GM12874 (cell line): ENCODE results near the gene CPVL.

Experiments used
- CTCF ChIP-seq: IDR thresholded peaks from 2 replicates; pipeline ENCODE4 v1.5.1; 2011; ENCODE audit warnings: low read depth, mild to moderate bottlenecking, control low read depth, low read length, moderate library complexity; ENCODE audit not compliant: insufficient read depth

The CPVL gene

DNA sequence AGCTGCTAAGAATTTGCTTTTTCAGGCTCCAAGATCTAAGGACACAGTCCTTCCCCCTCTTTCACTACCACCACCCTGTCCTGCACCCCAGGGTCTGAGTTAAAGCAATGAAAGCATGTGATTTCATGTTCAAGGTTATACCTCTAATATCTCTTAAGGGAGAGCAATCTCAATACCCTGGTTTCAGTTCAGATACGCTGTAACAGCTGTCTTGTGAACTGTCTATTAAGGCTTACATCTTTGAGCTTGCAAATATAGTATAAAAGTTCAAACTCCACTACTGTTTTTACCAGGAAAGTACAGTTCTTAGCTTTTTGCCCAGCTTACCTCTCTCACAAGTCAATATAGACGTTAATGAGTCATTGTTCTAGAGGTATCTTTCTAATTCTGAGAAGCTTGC, 2.6 kb downstream of the CPVL start:
- no peak for TF ChIP-seq CTCF

DNA sequence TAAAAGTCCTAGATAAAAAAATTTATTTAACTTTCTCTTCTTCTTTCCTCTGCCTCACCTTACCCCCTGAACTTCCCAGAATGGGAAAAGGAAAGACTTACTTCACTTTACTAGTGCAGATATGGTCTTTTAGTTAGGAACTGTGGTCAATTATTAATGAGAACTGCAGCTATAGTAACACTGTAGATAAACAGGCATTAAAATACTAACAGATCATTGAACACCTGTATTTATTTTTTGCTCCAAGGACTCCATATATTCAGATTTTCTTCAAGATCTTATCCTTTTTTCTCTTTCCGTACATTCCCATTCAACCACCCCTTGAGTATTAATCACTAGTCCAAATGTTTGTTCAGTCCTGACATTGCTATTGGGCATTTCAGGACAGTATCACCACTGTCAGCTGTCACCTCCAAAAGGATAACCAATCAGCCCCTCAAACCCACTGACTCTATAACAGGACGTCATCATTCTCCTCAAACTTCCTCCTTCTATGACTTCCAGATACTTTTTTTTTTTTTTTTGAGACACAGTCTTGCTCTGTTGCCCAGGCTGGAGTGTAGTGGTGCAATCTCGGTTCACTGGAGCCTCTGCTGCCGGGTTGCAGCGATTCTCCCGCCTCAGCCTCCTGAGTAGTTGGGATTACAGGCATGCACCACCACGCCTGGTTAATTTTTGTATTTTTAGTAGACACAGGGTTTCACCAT, 4.2 kb downstream of the CPVL start:
- no peak for TF ChIP-seq CTCF

GRCh38 chr7:29140873-29141468, 5.4 kb downstream of the CPVL start:
- no peak for TF ChIP-seq CTCF

GRCh38 chr7:29139796-29140195, 6.5 kb downstream of the CPVL start:
- no peak for TF ChIP-seq CTCF

DNA sequence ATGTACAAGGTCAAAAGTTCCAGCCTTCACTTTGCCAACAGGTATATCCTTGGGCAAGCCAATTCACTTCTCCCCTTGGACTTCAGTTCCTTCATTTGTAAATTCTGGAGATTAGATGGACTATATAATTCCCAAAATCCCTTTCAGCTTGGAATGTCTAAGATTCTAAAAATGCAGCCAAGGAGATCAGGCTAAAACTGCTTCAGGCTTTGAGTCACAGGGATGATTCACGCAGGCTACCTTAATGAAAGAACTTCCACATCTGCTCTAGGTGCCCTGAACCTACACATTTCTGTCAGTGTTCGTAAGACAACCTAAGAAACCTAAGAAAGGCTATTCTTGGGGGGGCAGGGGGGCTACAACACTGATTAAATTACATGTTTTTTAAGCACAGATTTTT, 7.1 kb downstream of the CPVL start:
- no peak for TF ChIP-seq CTCF

- TF ChIP-seq CTCF: no peak
Observed at GRCh38 chr7:29138588-29138987, 7.7 kb downstream of the CPVL start.

- no peak for TF ChIP-seq CTCF
Observed at GRCh38 chr7:29135846-29136245, 10.5 kb downstream of the CPVL start.

DNA sequence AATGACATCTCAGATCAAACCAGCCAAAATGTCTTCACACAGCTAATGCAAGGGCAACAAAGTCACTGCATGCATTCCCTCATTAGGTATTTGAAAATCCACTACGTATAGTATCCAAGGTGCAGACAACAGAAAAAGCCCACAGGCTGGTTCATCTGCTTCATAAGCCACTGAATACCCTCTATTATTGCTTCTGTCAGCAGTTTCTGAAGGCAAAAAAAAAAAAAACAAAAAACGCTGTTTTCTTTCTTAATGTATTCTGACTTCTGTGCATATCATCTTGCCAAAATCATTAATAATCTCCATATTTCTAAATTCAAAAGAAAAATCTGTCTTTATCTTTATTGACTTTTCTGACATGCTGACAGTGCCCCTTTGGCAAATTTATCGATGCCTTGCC, 13.4 kb downstream of the CPVL start:
- TF ChIP-seq CTCF: no peak
